PC-3 (cell line): ENCODE data around the gene IRF8. TPM values are rescaled to one million over a fixed set of nuclear protein-coding genes. Genes with fewer than 3 reads are reported as not detected.

Experiments
- ATAC-seq: fragments of 200-7000 bp; cut with Tn5 transposase; 2 replicates; pipeline ENCODE4 v1.9.1; 2020; ENCODE audit warnings: mild to moderate bottlenecking, moderate library complexity
- BruUV-seq: library from RNA; stranded (reverse); fragments of 400-500 nt; replicated peaks from 2 replicates; lab custom pipeline; 2021; lab: Mats Ljungman, UMichigan
- CTCF ChIA-PET: fragments of 300-600 bp; sonication (Branson Sonifier 250); formaldehyde crosslinking; loops from one replicate; lab custom pipeline; 2022; ENCODE audit warnings: antibody characterized with exemption; lab: Charles Lee
- POLR2A ChIA-PET: fragments of 300-600 bp; sonication (Branson Sonifier 250); formaldehyde crosslinking; loops from one replicate; lab custom pipeline; 2022; ENCODE audit warnings: antibody characterized with exemption; ENCODE audit not compliant: unreplicated experiment; lab: Charles Lee
- DNase-seq: peaks from one replicate; pipeline ENCODE4 v3.0.0-alpha.2; 2015
- H2AFZ ChIP-seq: fragments of 300-600 bp; sonication (generic); 2 replicates; pipeline ENCODE4 v1.6.0; 2016; ENCODE audit warnings: antibody characterized with exemption, low read length
- H3F3A ChIP-seq: fragments of 300-600 bp; sonication (generic); one replicate; pipeline ENCODE4 v1.6.0; 2017; ENCODE audit warnings: antibody characterized with exemption, low read length, control low read depth, mild to moderate bottlenecking; ENCODE audit not compliant: unreplicated experiment
- H3K27ac ChIP-seq: fragments of 300-600 bp; sonication (generic); 2 replicates; pipeline ENCODE4 v1.5.1; 2016; ENCODE audit warnings: mild to moderate bottlenecking, low read length
- H3K27me3 ChIP-seq: fragments of 300-600 bp; sonication (generic); 2 replicates; pipeline ENCODE4 v1.6.1; 2016; ENCODE audit warnings: low read length, mixed read lengths
- H3K36me3 ChIP-seq: fragments of 300-600 bp; sonication (generic); 2 replicates; pipeline ENCODE4 v1.6.1; 2016; ENCODE audit warnings: low read depth, mixed run types, low read length, mixed read lengths
- H3K4me1 ChIP-seq: fragments of 300-600 bp; sonication (generic); 2 replicates; pipeline ENCODE4 v1.5.1; 2016; ENCODE audit warnings: low read length; ENCODE audit not compliant: insufficient read depth
- H3K4me2 ChIP-seq: fragments of 300-600 bp; sonication (generic); 2 replicates; pipeline ENCODE4 v1.6.0; 2016; ENCODE audit warnings: low read length
- H3K4me3 ChIP-seq: fragments of 300-600 bp; sonication (generic); 2 replicates; pipeline ENCODE4 v1.5.1; 2016; ENCODE audit warnings: mild to moderate bottlenecking, low read length, mixed read lengths
- H3K79me2 ChIP-seq: fragments of 300-600 bp; sonication (generic); 2 replicates; pipeline ENCODE4 v1.6.1; 2017; ENCODE audit warnings: low read length, mixed read lengths
- H3K9ac ChIP-seq: fragments of 300-600 bp; sonication (generic); 2 replicates; pipeline ENCODE4 v1.6.0; 2016; ENCODE audit warnings: mild to moderate bottlenecking, low read length
- H3K9me2 ChIP-seq: fragments of 300-600 bp; sonication (generic); replicated peaks from 2 replicates; pipeline ENCODE4 v1.6.1; 2016; ENCODE audit warnings: mixed run types, low read length, mixed read lengths
- H3K9me3 ChIP-seq: fragments of 300-600 bp; sonication (generic); 2 replicates; pipeline ENCODE4 v1.6.1; 2016; ENCODE audit warnings: low read length, mixed read lengths
- H4K20me1 ChIP-seq: fragments of 300-600 bp; sonication (generic); 2 replicates; pipeline ENCODE4 v1.6.1; 2016; ENCODE audit warnings: low read length, mixed read lengths
- CTCF ChIP-seq: fragments of 300-600 bp; sonication (generic); conservative IDR thresholded peaks from 2 replicates; pipeline ENCODE4 v1.5.1; 2017; ENCODE audit warnings: antibody characterized with exemption, low read depth, mild to moderate bottlenecking, low read length
- EZH2 ChIP-seq: fragments of 300-600 bp; sonication (generic); IDR thresholded peaks from one replicate; pipeline ENCODE4 v1.6.1; 2017; ENCODE audit warnings: antibody characterized with exemption, mild to moderate bottlenecking, low read length; ENCODE audit not compliant: unreplicated experiment
- EZH2phosphoT487 ChIP-seq: fragments of 300-600 bp; sonication (generic); IDR thresholded peaks from 2 replicates; pipeline ENCODE4 v1.6.1; 2018; ENCODE audit warnings: mild to moderate bottlenecking, antibody characterized with exemption, low read length, borderline replicate concordance
- intact Hi-C: fragments of 100-400 bp; cut with micrococcal nuclease; formaldehyde crosslinking; loops from 2 replicates; pipeline ENCODE4 v1.9.0; 2023
- total RNA-seq: library from RNA; depleted of rRNA; stranded (reverse); fragments of >200 nt; gene quantifications from 2 replicates; pipeline ENCODE4 v1.2.3, GENCODE V29; 2014

IRF8 gene
- total RNA-seq, 1 experiment from 2014 or later: not detected

DNA sequence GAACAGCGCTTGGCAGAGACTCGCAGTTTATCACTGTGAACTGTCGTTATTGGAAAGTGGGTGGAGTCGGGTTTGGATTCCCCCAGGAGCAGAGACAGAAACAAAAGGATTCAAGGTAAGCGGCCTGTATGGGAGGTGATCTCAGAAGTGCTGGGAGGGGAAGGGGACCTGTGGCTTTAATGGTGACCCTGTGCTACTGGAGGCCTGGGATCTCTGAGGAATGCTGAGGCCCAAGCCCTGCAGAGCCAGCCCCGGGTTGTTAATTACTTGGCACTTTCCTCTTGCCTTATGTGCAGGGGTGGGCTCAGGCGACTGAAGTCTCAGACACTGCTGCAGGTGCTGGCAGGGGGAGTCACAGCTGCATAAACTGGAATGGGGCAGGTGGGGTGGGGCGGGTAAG is 27.4 kb downstream of the IRF8 start:
- BruUV-seq: no TSS peak
- Histone ChIP-seq H3K79me2 (no peaks in the 10 kb centered on the region), H3K27me3 (peaks cover 67% of the 10 kb centered on the region), H3K4me2 (no peak overlapping the region), H3K27ac (no peak overlapping the region), H3F3A (no peaks in the 10 kb centered on the region), H3K9me2 (no peaks in the 10 kb centered on the region), H4K20me1 (no peaks in the 10 kb centered on the region), H3K9me3 (no peaks in the 10 kb centered on the region), H2AFZ (no peak overlapping the region), H3K9ac (no peak overlapping the region), H3K4me3 (no peak overlapping the region), H3K4me1 (no peaks in the 10 kb centered on the region), H3K36me3 (no peaks in the 10 kb centered on the region)
- ATAC-seq (no peak), DNase-seq (no peak)
- CTCF ChIA-PET: no interaction called here
- POLR2A ChIA-PET: no interaction called here
- no peak for TF ChIP-seq CTCF
- TF ChIP-seq EZH2phosphoT487: no peak
- no peak for TF ChIP-seq EZH2
- intact Hi-C loops: no loop called here

- POLR2A ChIA-PET: no interaction called here
- Histone ChIP-seq H2AFZ (no peak overlapping the region), H3K4me1 (no peaks in the 10 kb centered on the region), H4K20me1 (no peaks in the 10 kb centered on the region), H3K4me2 (no peak overlapping the region), H3K9me2 (no peaks in the 10 kb centered on the region), H3K4me3 (no peak overlapping the region), H3F3A (no peaks in the 10 kb centered on the region), H3K9me3 (no peaks in the 10 kb centered on the region), H3K9ac (no peak overlapping the region), H3K27ac (no peak overlapping the region), H3K27me3 (peaks cover 58% of the 10 kb centered on the region), H3K79me2 (no peaks in the 10 kb centered on the region), H3K36me3 (no peaks in the 10 kb centered on the region)
- TF ChIP-seq EZH2phosphoT487 (no peak), CTCF (no peak), EZH2 (no peak)
- BruUV-seq: no TSS peak
- intact Hi-C loops: no loop called here
- DNase-seq (no peak), ATAC-seq (no peak)
- CTCF ChIA-PET: no interaction called here
Measured at GRCh38 chr16:85927371-85927770, 28.4 kb downstream of the IRF8 start.

- intact Hi-C loops: no loop called here
- no peaks in the 10 kb centered on the region for H3K36me3 ChIP-seq
- H3K4me3 ChIP-seq: no peak overlapping the region
- H3K4me2 ChIP-seq: no peak overlapping the region
- H3K27me3 ChIP-seq: peaks cover 52% of the 10 kb centered on the region
- POLR2A ChIA-PET: no interaction called here
- H3K9me2 ChIP-seq: no peaks in the 10 kb centered on the region
- no peaks in the 10 kb centered on the region for H3K9me3 ChIP-seq
- no TSS peak for BruUV-seq
- H3K27ac ChIP-seq: no peak overlapping the region
- H3F3A ChIP-seq: no peaks in the 10 kb centered on the region
- CTCF ChIA-PET: no interaction called here
- no peak overlapping the region for H2AFZ ChIP-seq
- DNase-seq (no peak), ATAC-seq (no peak)
- no peaks in the 10 kb centered on the region for H3K79me2 ChIP-seq
- H4K20me1 ChIP-seq: no peaks in the 10 kb centered on the region
- no peak overlapping the region for H3K9ac ChIP-seq
- no peaks in the 10 kb centered on the region for H3K4me1 ChIP-seq
- no peak for TF ChIP-seq CTCF
- TF ChIP-seq EZH2phosphoT487: no peak
- TF ChIP-seq EZH2: no peak
Measured at GRCh38 chr16:85927959-85928358, 29.0 kb downstream of the IRF8 start.
